ENCODE data around the gene TEK. TPM values are rescaled to one million over a fixed set of nuclear protein-coding genes. Genes with fewer than 3 reads are reported as not detected.

The TEK gene
- total and polyA plus RNA-seq, 2 experiments from 2014 or later, result 2.0 to 5.6 TPM

DNA sequence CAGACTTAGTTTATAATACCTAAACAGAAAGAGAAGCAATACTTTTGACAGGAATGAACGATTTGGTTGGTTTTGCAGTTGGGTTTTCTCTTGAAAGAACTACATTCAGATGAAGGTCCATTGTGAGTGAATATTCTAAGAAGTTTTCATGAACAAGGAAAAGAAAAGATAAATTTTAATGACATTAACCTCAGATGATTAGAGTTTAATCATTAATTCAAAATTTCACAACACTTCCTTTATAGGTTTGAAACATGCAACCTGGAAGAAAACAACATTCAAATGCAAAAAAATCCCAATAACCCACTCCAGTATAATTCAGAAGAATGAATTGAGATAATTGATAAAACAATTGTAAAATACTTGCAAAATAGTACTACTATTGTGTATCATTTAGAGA is 164.2 kb downstream of the TEK start:
- Histone ChIP-seq H3K36me3 (replicated peaks; ENCODE audit: insufficient read depth, low read depth) (no peaks in the 10 kb centered on the region), H2AFZ (no peak overlapping the region), H3K79me2 (no peaks in the 10 kb centered on the region), H3K27ac (no peak overlapping the region), H3K4me2 (no peak overlapping the region), H3K9me3 (ENCODE audit: low read depth) (no peaks in the 10 kb centered on the region), H3K4me3 (no peak overlapping the region), H4K20me1 (ENCODE audit: insufficient read depth, poor library complexity, severe bottlenecking) (no peaks in the 10 kb centered on the region), H3K9me2 (replicated peaks; ENCODE audit: insufficient read depth) (no peaks in the 10 kb centered on the region), H3K4me1 (ENCODE audit: insufficient read depth) (no peaks in the 10 kb centered on the region), H3K27me3 (no peaks in the 10 kb centered on the region)
- 79% methylated on average over 1 of the region's 1 CpG for WGBS (ENCODE audit: low lambda C conversion rate, missing lambda C conversion rate)
- DNase-seq (ENCODE audit: low spot score), result no peak
- TF ChIP-seq EZH2phosphoT487 (IDR thresholded peaks at IDR 0.05; ENCODE audit: low read depth, severe bottlenecking, unreplicated experiment) (no peak), EZH2 (IDR thresholded peaks at IDR 0.05; ENCODE audit: borderline replicate concordance) (no peak), CTCF (IDR thresholded peaks at IDR 0.05; ENCODE audit: poor library complexity) (no peak)

- Histone ChIP-seq H3K4me1 (ENCODE audit: insufficient read depth) (no peaks in the 10 kb centered on the region), H3K4me3 (no peak overlapping the region), H3K9me3 (ENCODE audit: low read depth) (no peaks in the 10 kb centered on the region), H3K79me2 (no peaks in the 10 kb centered on the region), H3K27me3 (no peaks in the 10 kb centered on the region), H3K4me2 (peak overlapping the region; percentile 65), H3K9me2 (replicated peaks; ENCODE audit: insufficient read depth) (no peaks in the 10 kb centered on the region), H2AFZ (peak overlapping the region; percentile 9), H3K27ac (no peak overlapping the region), H4K20me1 (ENCODE audit: insufficient read depth, poor library complexity, severe bottlenecking) (no peaks in the 10 kb centered on the region), H3K36me3 (replicated peaks; ENCODE audit: insufficient read depth, low read depth) (no peaks in the 10 kb centered on the region)
- peak; percentile 78 for DNase-seq (ENCODE audit: low spot score)
- TF ChIP-seq CTCF (IDR thresholded peaks at IDR 0.05; ENCODE audit: poor library complexity) (peak; percentile 85), EZH2phosphoT487 (IDR thresholded peaks at IDR 0.05; ENCODE audit: low read depth, severe bottlenecking, unreplicated experiment) (no peak), EZH2 (IDR thresholded peaks at IDR 0.05; ENCODE audit: borderline replicate concordance) (no peak)
- 46% methylated on average over 12 of the region's 12 CpGs for WGBS (ENCODE audit: low lambda C conversion rate, missing lambda C conversion rate)
Measured at GRCh38 chr9:27276193-27277030, 167.4 kb downstream of the TEK start.

GRCh38 chr9:27278374-27278773 is 169.3 kb downstream of the TEK start:
- TF ChIP-seq CTCF (IDR thresholded peaks at IDR 0.05; ENCODE audit: poor library complexity) (no peak), EZH2 (IDR thresholded peaks at IDR 0.05; ENCODE audit: borderline replicate concordance) (no peak), EZH2phosphoT487 (IDR thresholded peaks at IDR 0.05; ENCODE audit: low read depth, severe bottlenecking, unreplicated experiment) (no peak)
- no peak overlapping the region for H2AFZ ChIP-seq
- H3K9me2 ChIP-seq (replicated peaks; ENCODE audit: insufficient read depth), result no peaks in the 10 kb centered on the region
- no peaks in the 10 kb centered on the region for H3K4me1 ChIP-seq (ENCODE audit: insufficient read depth)
- H3K79me2 ChIP-seq, result no peaks in the 10 kb centered on the region
- 89% methylated on average over 1 of the region's 1 CpG for WGBS (ENCODE audit: low lambda C conversion rate, missing lambda C conversion rate)
- H3K4me2 ChIP-seq, result no peak overlapping the region
- no peaks in the 10 kb centered on the region for H4K20me1 ChIP-seq (ENCODE audit: insufficient read depth, poor library complexity, severe bottlenecking)
- H3K9me3 ChIP-seq (ENCODE audit: low read depth), result no peaks in the 10 kb centered on the region
- no peak overlapping the region for H3K4me3 ChIP-seq
- H3K36me3 ChIP-seq (replicated peaks; ENCODE audit: insufficient read depth, low read depth), result no peaks in the 10 kb centered on the region
- H3K27ac ChIP-seq, result no peak overlapping the region
- DNase-seq (ENCODE audit: low spot score), result no peak
- no peaks in the 10 kb centered on the region for H3K27me3 ChIP-seq
